GM12873 (cell line): ENCODE results near the gene ZNF282.

Experiments
- TF ChIP-seq, protein P1 (sequence below): IDR thresholded peaks from 2 replicates; pipeline ENCODE4 v1.5.1; 2012; ENCODE audit warnings: low read depth, mild to moderate bottlenecking, moderate library complexity, low read length, control low read depth; ENCODE audit not compliant: insufficient read depth; ENCODE audit errors: missing control alignments

Gene ZNF282

DNA sequence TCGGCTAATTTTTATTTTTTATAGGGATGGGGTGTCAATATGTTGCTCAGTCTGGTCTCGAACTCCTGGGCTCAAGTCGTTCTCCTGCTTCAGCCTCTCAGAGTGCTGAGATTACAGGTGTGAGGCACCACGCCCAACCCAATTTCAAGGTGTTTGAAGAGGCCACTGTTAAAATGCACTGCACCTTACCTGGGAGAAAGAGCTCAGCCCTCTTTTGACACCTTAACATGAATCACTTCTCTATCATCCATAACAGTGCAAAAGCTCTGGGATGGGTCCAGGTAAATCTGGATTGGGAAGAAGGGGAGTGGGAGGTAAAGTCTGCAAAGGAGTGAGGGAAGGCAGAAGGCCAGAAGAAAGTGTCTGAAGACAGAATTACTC lies 557 bp upstream of the ZNF282 start:
- TF ChIP-seq, protein P1, sequence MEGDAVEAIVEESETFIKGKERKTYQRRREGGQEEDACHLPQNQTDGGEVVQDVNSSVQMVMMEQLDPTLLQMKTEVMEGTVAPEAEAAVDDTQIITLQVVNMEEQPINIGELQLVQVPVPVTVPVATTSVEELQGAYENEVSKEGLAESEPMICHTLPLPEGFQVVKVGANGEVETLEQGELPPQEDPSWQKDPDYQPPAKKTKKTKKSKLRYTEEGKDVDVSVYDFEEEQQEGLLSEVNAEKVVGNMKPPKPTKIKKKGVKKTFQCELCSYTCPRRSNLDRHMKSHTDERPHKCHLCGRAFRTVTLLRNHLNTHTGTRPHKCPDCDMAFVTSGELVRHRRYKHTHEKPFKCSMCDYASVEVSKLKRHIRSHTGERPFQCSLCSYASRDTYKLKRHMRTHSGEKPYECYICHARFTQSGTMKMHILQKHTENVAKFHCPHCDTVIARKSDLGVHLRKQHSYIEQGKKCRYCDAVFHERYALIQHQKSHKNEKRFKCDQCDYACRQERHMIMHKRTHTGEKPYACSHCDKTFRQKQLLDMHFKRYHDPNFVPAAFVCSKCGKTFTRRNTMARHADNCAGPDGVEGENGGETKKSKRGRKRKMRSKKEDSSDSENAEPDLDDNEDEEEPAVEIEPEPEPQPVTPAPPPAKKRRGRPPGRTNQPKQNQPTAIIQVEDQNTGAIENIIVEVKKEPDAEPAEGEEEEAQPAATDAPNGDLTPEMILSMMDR = no peak

DNA sequence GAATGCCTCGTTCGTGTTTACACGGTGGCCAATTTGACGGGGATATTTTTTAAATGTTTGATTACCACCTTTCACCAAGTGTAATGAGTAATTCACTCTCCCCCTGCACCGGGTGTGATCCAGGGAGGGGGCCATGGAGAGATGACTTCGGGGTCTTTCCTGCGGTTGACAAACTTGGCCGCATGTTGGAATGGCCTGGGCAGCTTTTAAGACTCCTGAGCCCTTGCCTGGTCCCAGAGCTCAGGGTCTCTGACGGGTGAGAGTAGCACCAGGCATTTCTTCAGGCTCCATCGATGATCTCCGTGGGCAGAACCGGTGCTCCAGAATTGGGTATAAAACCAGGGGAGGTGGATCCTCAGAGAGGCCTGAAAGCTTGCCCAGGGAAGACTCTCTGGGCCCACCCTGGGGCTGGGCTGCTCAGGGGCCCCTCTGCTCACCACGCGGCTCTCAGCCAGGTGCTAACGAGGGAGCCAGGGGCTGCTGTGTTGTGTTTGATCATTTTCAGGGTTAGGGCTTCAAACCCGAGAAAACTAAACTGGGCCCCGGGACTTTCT lies 882 bp downstream of the ZNF282 start:
- TF ChIP-seq, protein P1 = no peak

DNA sequence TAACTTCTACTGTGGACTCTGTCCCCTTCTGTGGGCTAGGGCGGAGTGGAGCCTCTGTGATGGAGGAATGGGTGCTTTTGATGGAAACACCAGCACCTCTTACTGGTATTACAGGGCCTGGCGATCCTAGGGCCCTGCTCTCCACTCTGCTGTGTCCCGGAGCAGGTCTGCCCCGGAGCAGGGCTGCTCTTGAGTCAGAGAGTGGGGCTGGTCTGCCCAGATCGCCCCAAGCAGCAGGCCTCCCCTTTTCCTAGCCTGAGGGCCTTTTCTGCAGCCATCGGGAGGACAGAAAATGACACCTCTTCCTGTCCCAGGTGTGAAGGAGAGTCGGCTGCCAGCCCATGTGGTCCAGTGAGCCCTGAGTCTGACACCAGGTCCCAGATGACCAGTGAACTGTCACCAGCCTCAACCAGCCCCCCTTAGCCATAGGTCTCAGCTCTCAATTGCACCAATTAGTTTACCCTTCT lies 1.4 kb downstream of the ZNF282 start:
- TF ChIP-seq, protein P1 = no peak

DNA sequence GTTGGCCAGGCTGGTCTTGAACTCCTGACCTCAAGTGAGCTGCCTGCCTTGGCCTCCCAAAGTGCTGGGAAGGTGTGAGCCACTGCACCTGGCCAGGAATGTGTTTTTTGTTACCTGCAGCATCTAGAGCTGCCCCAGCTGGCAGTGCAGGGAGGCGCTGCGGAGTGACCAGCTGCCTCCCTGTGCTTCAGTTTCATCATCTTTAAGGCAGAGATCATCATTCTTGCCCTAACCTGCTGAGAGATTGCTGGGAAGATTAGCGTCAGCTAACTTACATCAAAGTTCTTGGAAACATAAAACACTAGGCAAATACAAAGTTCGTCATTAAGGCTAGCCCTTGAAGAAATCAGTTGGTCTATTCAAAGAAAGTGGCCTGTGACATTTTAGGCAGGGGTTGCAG lies 2.3 kb downstream of the ZNF282 start:
- TF ChIP-seq, protein P1 = no peak

DNA sequence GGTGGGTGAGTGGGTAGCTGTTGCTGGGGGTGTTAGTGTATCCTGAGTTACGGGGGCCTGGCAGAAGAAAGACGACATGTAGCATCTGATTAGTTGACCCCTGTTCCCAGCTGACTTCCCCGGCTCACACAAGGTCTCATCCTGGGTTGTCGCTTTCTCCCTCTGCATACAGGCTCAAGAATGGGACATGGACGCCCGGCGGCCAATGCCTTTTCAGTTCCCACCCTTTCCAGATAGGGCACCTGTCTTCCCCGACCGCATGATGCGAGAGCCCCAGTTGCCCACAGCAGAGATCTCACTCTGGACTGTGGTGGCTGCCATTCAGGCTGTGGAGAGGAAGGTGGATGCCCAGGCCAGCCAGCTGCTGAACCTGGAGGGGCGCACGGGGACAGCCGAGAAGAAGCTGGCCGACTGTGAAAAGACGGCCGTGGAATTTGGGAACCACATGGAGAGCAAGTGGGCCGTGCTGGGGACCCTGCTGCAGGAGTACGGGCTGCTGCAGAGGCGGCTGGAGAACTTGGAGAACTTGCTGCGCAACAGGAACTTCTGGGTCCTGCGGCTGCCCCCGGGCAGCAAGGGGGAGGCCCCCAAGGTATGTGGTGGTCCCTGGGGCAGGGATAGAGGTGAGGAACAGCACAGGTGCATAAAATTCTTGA lies 2.9 kb downstream of the ZNF282 start:
- TF ChIP-seq, protein P1 = no peak

DNA sequence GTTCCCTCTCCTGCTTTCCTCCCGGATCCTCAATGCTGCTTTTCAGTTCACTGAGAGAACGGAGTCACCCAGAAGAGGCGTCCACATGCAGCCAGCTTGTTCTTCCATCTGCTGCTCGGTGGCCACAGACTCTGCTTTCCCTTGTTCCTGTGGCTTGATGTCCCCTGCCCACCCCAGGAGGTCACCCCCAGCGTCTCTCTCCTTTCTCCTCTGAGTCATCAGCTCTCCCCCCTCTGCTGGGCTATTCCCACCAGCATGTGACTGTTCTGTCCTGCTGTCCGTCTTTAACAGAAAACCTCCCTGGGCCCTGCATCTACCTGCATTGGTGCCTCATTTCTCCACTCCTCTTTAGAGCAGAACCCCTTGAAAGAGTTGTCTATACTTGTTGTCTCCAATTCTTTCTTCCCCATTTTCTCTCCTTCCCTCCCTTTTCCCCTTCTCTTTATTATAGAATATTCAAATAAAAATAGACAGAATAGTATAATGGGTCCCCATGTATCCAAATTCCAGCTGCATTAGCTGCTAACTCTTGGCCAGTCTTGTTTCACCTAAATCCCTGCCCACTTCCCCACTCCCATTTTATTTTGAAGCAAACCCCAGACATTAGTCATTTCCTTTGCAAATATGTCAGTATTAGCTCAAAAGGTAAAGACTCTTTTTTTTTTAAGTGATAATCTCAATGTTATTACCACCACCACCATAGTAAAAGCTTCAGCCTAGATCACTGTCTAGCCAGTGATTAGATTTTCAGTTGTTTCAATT lies 4.1 kb downstream of the ZNF282 start:
- TF ChIP-seq, protein P1 = no peak

DNA sequence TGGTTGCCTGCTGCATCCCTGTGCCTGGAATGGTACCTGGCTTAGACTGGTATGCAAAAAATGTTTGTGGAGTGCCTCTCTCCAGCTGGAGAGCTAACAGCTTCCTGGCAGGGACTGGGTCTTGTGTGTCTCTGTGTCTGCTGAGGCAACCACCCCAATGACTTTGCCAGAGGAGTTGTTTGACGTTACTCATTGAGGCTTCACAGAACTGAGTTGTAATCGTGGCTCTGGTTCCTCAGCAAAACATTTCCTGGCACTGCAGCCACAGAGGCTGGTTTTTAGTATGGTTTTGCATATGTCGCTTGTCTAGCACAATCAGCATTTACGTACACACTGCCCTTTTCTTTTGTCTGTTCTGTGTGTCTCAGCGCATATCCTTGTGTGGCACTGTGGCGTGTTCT lies 7.5 kb downstream of the ZNF282 start:
- TF ChIP-seq, protein P1 = no peak
